Astrocyte of the cerebellum (primary cell): ENCODE data around the gene SIRT4.

Source experiments
- DNase-seq: peaks from one replicate; pipeline ENCODE4 v3.0.0-alpha.2; 2011; ENCODE audit warnings: low read depth
- H3K4me3 ChIP-seq: 2 replicates; pipeline ENCODE4 v1.5.1; 2011; ENCODE audit warnings: mild to moderate bottlenecking, low read depth, low read length, moderate library complexity
- in situ Hi-C: cut with HindIII; loops from 2 replicates; pipeline ENCODE4 v1.10.0; 2017; ENCODE audit warnings: low sequenced_read_pairs
- TF ChIP-seq, protein P1 (sequence below): IDR thresholded peaks from 2 replicates; pipeline ENCODE4 v1.5.1; 2012; ENCODE audit warnings: low read length, low read depth, moderate library complexity, mild to moderate bottlenecking; ENCODE audit errors: missing control alignments

Gene SIRT4

DNA sequence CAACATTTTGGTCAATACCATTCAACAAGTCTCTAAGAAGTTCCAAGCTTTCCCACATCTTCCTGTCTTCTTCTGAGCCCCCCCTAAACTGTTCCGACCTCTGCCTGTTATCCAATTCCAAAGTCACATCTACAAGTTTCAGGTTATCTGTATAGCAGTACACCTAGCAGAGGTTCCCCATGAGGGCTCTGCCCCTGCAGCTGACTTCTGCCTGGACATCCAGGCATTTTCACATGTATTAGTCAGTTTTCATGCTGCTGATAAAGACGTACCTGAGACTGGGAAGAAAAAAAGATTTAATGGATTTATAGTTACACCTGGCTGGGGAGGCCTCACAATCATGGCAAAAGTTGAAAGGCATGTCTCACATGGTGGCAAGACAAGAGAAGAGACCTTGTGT is 35.6 kb downstream of the SIRT4 start:
- no peak overlapping the region for H3K4me3 ChIP-seq
- in situ Hi-C loops = no loop called here
- DNase-seq = no peak
- TF ChIP-seq, protein P1, sequence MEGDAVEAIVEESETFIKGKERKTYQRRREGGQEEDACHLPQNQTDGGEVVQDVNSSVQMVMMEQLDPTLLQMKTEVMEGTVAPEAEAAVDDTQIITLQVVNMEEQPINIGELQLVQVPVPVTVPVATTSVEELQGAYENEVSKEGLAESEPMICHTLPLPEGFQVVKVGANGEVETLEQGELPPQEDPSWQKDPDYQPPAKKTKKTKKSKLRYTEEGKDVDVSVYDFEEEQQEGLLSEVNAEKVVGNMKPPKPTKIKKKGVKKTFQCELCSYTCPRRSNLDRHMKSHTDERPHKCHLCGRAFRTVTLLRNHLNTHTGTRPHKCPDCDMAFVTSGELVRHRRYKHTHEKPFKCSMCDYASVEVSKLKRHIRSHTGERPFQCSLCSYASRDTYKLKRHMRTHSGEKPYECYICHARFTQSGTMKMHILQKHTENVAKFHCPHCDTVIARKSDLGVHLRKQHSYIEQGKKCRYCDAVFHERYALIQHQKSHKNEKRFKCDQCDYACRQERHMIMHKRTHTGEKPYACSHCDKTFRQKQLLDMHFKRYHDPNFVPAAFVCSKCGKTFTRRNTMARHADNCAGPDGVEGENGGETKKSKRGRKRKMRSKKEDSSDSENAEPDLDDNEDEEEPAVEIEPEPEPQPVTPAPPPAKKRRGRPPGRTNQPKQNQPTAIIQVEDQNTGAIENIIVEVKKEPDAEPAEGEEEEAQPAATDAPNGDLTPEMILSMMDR = no peak

GRCh38 chr12:120339256-120339655 is 37.1 kb downstream of the SIRT4 start:
- TF ChIP-seq, protein P1 = no peak
- no peak overlapping the region for H3K4me3 ChIP-seq
- in situ Hi-C loops = no loop called here
- no peak for DNase-seq

- DNase-seq = no peak
- TF ChIP-seq, protein P1 = no peak
- in situ Hi-C loops = no loop called here
- no peak overlapping the region for H3K4me3 ChIP-seq
These were observed 40.3 kb downstream of the SIRT4 start for GRCh38 chr12:120342175-120343038.

DNA sequence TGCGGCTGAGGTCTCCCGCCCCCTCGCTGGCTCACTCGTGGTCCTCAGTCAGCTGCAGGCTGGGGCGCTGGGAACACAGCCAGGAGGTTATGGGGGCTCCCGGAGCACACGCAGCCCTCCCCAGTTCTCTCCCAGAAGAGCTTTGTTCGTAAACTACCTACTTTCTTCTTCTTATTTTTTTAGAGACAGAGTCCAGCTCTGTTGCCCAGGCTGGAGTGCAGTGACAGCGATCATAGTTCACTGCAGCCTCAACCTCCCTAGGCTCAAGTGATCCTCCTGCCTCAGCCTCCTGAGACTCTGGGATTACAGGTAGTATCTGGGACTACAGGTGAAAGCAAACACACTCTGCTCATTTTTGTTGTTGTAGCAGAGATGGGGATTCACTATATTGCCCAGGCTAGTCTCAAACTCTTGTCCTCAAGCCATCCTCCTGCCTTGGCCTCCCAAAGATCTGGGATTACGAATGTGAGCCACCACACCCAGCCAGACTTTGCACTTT is 41.0 kb downstream of the SIRT4 start:
- in situ Hi-C loops = no loop called here
- no peak overlapping the region for H3K4me3 ChIP-seq
- TF ChIP-seq, protein P1 = no peak
- no peak for DNase-seq

DNA sequence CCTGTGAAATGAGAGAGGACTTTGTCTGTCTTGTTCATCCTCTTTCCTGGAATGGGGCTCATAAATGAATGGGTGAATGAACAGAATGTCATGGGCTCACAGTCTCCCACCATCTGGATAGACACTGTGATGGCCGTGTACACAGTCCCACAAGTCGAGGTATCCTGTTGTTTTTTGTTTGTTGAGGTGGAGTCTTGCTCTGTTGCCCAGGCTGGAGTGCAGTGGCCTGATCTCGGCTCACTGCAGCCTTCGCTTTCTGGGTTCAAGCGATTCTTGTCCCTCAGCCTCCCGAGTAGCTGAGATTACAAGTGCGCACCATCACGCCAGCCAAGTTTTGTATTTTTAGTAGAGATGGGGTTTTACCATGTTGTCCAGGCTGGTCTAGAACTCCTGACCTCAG is 41.6 kb downstream of the SIRT4 start:
- TF ChIP-seq, protein P1 = no peak
- no peak for DNase-seq
- in situ Hi-C loops = no loop called here
- H3K4me3 ChIP-seq = no peak overlapping the region

GRCh38 chr12:120346031-120346430 is 43.9 kb downstream of the SIRT4 start:
- no peak for DNase-seq
- in situ Hi-C loops = no loop called here
- no peak overlapping the region for H3K4me3 ChIP-seq
- TF ChIP-seq, protein P1 = no peak
